NCI-H524 (cell line): Measurements from ENCODE around the gene IGBP1.
A peak's percentile ranks its signal among the peaks of the same experiment; 100 is the strongest.

Experiments
- DNase-seq, 2 experiments: peaks; one replicate each; lab custom pipeline; 2025; lab: John Stamatoyannopoulos, UW

The IGBP1 gene

DNA sequence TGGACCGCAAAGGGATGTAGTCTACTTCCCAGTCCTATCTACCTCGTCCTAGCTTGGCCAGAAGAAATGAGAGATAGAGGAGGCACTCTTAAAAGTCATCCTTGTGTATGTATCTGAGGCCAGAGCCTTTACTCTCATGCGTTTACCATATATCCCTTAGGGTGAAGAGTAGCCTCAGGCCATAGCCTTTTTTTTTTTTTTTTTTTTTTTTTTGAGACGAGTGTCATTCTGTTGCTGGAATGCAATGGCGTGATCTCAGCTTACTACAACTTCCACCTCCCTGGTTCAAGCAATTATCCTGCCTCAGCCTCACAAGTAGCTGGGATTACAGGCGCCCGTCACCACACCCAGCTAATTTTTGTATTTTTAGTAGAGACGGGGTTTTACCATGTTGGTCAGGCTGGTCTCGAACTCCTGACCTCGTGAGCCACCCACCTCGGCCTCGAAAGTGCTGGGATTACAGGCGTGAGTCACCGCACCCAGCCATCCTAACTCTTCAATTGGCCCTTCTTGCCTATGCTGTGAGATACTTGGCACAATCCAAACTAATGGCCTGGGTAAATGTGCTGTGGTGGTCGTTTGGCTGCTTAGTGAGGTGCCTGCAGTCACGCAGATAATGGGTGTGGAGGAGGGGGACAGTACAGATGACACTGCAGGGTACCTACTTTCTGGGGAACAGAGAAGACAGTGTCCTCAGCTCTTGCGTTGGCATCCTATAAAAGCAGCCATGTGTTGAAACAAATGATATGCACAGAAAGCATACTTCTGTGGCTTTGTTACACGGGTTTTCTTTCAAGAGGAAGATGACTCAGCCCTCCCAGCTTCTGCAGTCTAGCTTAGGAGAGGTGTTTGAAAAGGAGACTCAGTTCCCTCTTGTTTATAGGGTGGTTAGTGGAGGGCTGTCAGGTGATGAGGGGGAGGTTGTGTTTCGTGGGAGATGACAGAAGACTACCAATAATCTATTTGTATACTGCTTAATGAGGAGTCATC lies 33.6 kb downstream of the IGBP1 start:
- DNase-seq, result no peak

- DNase-seq, result no peak
Observed at GRCh38 chrX:70168238-70169188, 35.3 kb downstream of the IGBP1 start.

- DNase-seq, result peak in 1 of 2 experiments; percentile 4
Observed at GRCh38 chrX:70169281-70169680, 36.0 kb downstream of the IGBP1 start.

GRCh38 chrX:70171624-70172023 lies 38.4 kb downstream of the IGBP1 start:
- DNase-seq, result no peak

DNA sequence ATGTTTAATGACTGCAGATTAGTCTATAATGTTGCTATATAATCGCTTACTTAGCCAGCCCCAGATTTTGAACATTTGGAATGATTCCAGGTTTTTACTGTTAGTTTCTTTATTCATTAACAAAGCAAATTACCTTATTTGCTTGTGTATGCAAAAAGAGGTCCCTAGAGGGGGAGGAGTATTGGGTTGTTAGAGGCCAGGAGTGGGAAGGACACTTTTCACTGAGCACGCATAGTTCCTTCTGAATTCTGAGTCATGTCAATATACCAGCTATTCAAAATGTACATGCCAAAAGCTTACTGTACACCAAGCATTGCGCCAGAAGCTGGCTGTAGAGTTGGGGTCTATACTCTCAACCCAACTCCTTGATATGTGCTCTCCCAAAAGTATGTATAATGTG lies 39.0 kb downstream of the IGBP1 start:
- no peak for DNase-seq

DNA sequence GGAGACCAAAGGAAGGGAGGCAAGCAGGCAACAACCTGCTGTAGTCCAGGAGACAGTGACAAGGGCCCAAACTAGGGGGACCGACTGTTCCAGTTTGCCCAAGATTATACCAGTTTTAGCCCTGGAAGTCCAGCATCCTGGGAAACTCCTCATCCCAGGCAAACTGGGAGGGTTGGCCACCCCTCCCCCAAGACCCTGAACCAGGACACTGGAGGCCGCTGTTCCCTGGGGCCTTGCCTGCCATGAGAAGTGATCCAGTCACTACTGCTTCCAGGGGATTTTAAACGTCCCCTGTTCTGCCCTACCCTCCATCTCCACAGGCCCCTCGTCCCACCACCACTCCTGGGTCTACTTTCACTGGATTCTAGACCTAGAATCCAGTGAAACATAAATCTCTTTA lies 39.7 kb downstream of the IGBP1 start:
- no peak for DNase-seq

DNA sequence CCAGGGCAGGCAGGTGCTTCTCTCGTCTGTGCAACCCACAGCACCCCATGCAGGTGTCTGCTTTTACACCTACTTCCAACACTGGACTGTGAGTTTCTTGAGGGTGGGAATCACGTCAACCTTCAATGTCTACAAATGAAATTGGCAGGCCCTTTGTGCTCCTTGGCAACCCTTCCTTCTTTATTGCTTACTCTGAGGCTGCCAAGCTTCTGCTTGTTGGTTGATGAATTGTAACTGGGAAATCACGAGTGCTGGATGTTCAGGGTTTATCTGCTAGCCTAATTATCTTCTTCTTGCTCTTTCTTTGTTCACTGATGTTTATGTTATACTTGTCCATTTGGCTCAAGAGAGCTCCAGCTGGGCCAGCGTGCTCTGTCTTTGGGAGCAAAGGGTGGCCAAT lies 41.5 kb downstream of the IGBP1 start:
- DNase-seq, result no peak

GRCh38 chrX:70175338-70175737 lies 42.1 kb downstream of the IGBP1 start:
- no peak for DNase-seq

- DNase-seq, result no peak
Observed at GRCh38 chrX:70176938-70177533, 43.8 kb downstream of the IGBP1 start, which contains the start of gene DGAT2L6. TSS of gene DGAT2L6 (plus strand) at chrX:70177483. CDS start at chrX:70177583, 100 bp downstream.

DNA sequence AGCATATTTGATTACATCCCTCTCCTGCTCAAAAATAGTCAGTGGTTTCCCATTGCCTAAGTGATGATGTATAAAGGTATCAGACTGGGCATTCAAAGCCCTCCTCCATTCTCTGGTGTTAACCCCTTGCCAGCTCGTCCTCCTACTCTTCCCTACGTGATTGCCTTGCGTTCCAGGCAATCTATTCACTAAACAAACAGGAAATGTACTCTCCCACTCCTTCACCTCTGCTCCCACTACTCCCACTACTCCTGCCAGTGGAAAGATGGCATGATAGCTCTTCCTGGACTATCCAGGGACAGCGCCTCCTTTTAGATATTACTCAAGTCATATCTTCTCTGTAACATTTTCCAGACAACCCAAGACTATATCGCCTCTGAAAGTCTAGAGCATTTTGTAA lies 49.8 kb downstream of the IGBP1 start:
- no peak for DNase-seq

- DNase-seq, result no peak
Observed at GRCh38 chrX:70190225-70190624, 57.0 kb downstream of the IGBP1 start.

- DNase-seq, result peak; percentile 34 to 74
Observed at GRCh38 chrX:70196961-70197720, 63.9 kb downstream of the IGBP1 start.

- no peak for DNase-seq
Observed at GRCh38 chrX:70201732-70202131, 68.5 kb downstream of the IGBP1 start.

- no peak for DNase-seq
Observed at GRCh38 chrX:70208479-70208878, 75.2 kb downstream of the IGBP1 start.

DNA sequence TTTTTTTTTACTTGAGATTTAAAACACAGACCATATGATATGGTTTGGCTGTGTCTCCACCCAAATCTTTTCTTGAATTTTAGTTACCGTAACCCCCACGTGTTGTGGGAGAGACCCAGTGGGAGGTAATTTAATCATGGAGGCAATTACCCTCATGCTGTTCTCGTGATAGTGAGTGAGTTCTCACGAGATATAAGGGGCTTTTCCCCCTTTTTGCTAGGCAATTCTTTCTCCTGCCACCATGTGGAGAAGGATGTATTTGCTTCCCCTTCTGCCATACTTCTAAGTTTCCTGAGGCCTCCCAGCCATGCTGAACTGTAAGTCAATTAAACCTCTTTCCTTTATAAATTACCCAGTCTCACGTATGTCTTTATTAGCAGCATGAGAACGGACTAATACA lies 76.3 kb downstream of the IGBP1 start:
- DNase-seq, result peak in 1 of 2 experiments; percentile 18
